SK-N-SH (cell line): ENCODE measurements around the gene LRRIQ4. TPM values are rescaled to one million over a fixed set of nuclear protein-coding genes. Genes with fewer than 3 reads are reported as not detected.

Experiments used
- CTCF ChIA-PET: fragments of 300-600, 350-600 bp; formaldehyde crosslinking; extraction: SDS; loops from one replicate; lab custom pipeline; 2021; lab: Yijun Ruan, JAX
- POLR2A ChIA-PET: fragments of 350-600 bp; sonication (Branson Sonifier 250); formaldehyde crosslinking; extraction: SDS; loops from one replicate; lab custom pipeline; 2020; ENCODE audit warnings: antibody characterized with exemption, inconsistent platforms; lab: Yijun Ruan, JAX
- DNase-seq: peaks from one replicate; pipeline ENCODE4 v3.0.0; 2012
- H2AFZ ChIP-seq: fragments of 200-600 bp; sonication (generic); 2 replicates; pipeline ENCODE4 v1.8.1; 2016; ENCODE audit warnings: antibody characterized with exemption, mild to moderate bottlenecking, low read depth
- H3F3A ChIP-seq: fragments of 200-600 bp; sonication (generic); replicated peaks from 2 replicates; pipeline ENCODE3; 2016; ENCODE audit warnings: antibody characterized with exemption, mild to moderate bottlenecking; ENCODE audit not compliant: insufficient read depth
- H3K27ac ChIP-seq, 2 experiments: fragments of 200-500 bp in 1 of 2; fragments of 200-600 bp in 1 of 2; sonication (Bioruptor generic) in 1 of 2; sonication (generic), shearing (Covaris generic) in 1 of 2; 2 replicates each; pipeline versions ENCODE4 v1.5.1 to v1.6.1; 2014 to 2016; ENCODE audit warnings: low read depth in 2 of 2, inconsistent platforms in 1 of 2, low read length in 1 of 2, mild to moderate bottlenecking in 1 of 2, mixed read lengths in 1 of 2
- H3K27me3 ChIP-seq: fragments of 200-600 bp; sonication (generic), shearing (Covaris generic); 2 replicates; pipeline ENCODE4 v1.6.1; 2016; ENCODE audit warnings: mixed run types; ENCODE audit not compliant: insufficient read depth
- H3K36me3 ChIP-seq, 2 experiments: fragments of 200-500 bp in 1 of 2; fragments of 200-600 bp in 1 of 2; sonication (Bioruptor generic) in 1 of 2; sonication (generic) in 1 of 2; replicated peaks in 1 of 2; 2 replicates each; pipeline versions ENCODE3 to v1.5.1; 2014 to 2016; ENCODE audit warnings: low read length in 1 of 2, mild to moderate bottlenecking in 1 of 2; ENCODE audit not compliant: insufficient read depth in 2 of 2, control insufficient read depth in 1 of 2
- H3K4me1 ChIP-seq, 2 experiments: fragments of 200-500 bp in 1 of 2; fragments of 200-600 bp in 1 of 2; sonication (Bioruptor generic) in 1 of 2; sonication (generic), shearing (Covaris generic) in 1 of 2; 2 replicates each; pipeline versions ENCODE4 v1.5.1 to v1.6.1; 2014 to 2016; ENCODE audit warnings: low read depth in 1 of 2, low read length in 1 of 2, mixed run types in 1 of 2; ENCODE audit not compliant: insufficient read depth in 2 of 2, control insufficient read depth in 1 of 2
- H3K4me2 ChIP-seq: fragments of 200-600 bp; sonication (generic), shearing (Covaris generic); 2 replicates; pipeline ENCODE4 v1.6.1; 2017; ENCODE audit warnings: mixed run types
- H3K4me3 ChIP-seq, 2 experiments: fragments of 200-500 bp in 1 of 2; fragments of 200-600 bp in 1 of 2; sonication (Bioruptor generic) in 1 of 2; sonication (generic), shearing (Covaris generic) in 1 of 2; 2 replicates each; pipeline versions ENCODE4 v1.5.1 to v1.8.1; 2014 to 2016; ENCODE audit warnings: low read depth in 2 of 2, inconsistent platforms in 1 of 2, low read length in 1 of 2, mild to moderate bottlenecking in 1 of 2, mixed read lengths in 1 of 2, moderate library complexity in 1 of 2
- H3K79me2 ChIP-seq: fragments of 200-600 bp; sonication (generic); 2 replicates; pipeline ENCODE4 v1.8.1; 2017; ENCODE audit warnings: mild to moderate bottlenecking; ENCODE audit not compliant: insufficient read depth
- H3K9ac ChIP-seq: fragments of 200-600 bp; sonication (generic); 2 replicates; pipeline ENCODE4 v1.6.1; 2017; ENCODE audit warnings: mixed run types
- H3K9me2 ChIP-seq: fragments of 200-600 bp; sonication (generic); 2 replicates; pipeline ENCODE4 v1.6.1; 2017; ENCODE audit warnings: mixed run types
- H3K9me3 ChIP-seq: fragments of 200-600 bp; sonication (generic); 2 replicates; pipeline ENCODE4 v1.6.1; 2017; ENCODE audit warnings: mixed run types, mild to moderate bottlenecking, moderate library complexity
- H4K20me1 ChIP-seq: fragments of 200-600 bp; sonication (generic); 2 replicates; pipeline ENCODE4 v1.6.1; 2017; ENCODE audit warnings: mild to moderate bottlenecking, mixed run types; ENCODE audit not compliant: insufficient read depth
- CHD2 ChIP-seq: fragments of 150-350 bp; IDR thresholded peaks from 2 replicates; pipeline ENCODE4 v1.6.1; 2018; ENCODE audit warnings: low read length; ENCODE audit not compliant: partially characterized antibody
- EP300 ChIP-seq, 2 experiments: IDR thresholded peaks; 2 replicates each; pipeline versions ENCODE4 v1.4.0 to v1.6.1; 2012; ENCODE audit warnings: borderline replicate concordance in 1 of 2, low read depth in 1 of 2, low read length in 1 of 2
- EZH2phosphoT487 ChIP-seq: fragments of 200-600 bp; sonication (generic); IDR thresholded peaks from 2 replicates; pipeline ENCODE4 v1.6.1; 2017; ENCODE audit warnings: low read depth, mixed run types, mild to moderate bottlenecking, antibody characterized with exemption, moderate library complexity, borderline replicate concordance
- FOSL2 ChIP-seq: IDR thresholded peaks from 2 replicates; pipeline ENCODE4 v1.4.0; 2012; ENCODE audit warnings: low read depth, mild to moderate bottlenecking, moderate library complexity, borderline replicate concordance
- FOXM1 ChIP-seq: IDR thresholded peaks from 2 replicates; pipeline ENCODE4 v1.4.0; 2012; ENCODE audit warnings: low read depth, mild to moderate bottlenecking
- GABPA ChIP-seq: IDR thresholded peaks from 2 replicates; pipeline ENCODE4 v1.4.0; 2012; ENCODE audit warnings: low read depth, mild to moderate bottlenecking
- GATA2 ChIP-seq: sonication (generic); formaldehyde crosslinking; IDR thresholded peaks from 2 replicates; pipeline ENCODE4 v1.5.0; 2020; ENCODE audit warnings: mild to moderate bottlenecking, missing genetic modification reagents
- IRF3 ChIP-seq: fragments of 150-350 bp; IDR thresholded peaks from 2 replicates; pipeline ENCODE4 v1.6.1; 2016; ENCODE audit warnings: mild to moderate bottlenecking, low read depth, low read length
- MXI1 ChIP-seq: IDR thresholded peaks from 2 replicates; pipeline ENCODE4 v1.6.1; 2012; ENCODE audit warnings: mild to moderate bottlenecking, low read depth, low read length, improper control_type of control experiment
- NFIC ChIP-seq: IDR thresholded peaks from 2 replicates; pipeline ENCODE4 v1.4.0; 2012; ENCODE audit warnings: borderline replicate concordance
- POLR2AphosphoS5 ChIP-seq: IDR thresholded peaks from 2 replicates; pipeline ENCODE4 v1.6.1; 2012; ENCODE audit warnings: low read depth, low read length
- RFX5 ChIP-seq: IDR thresholded peaks from 2 replicates; pipeline ENCODE4 v1.6.1; 2012; ENCODE audit warnings: mild to moderate bottlenecking, improper control_type of control experiment, low read length
- RXRA ChIP-seq: IDR thresholded peaks from 2 replicates; pipeline ENCODE4 v1.4.0; 2012; ENCODE audit warnings: low read depth, mild to moderate bottlenecking, borderline replicate concordance
- TAF1 ChIP-seq: IDR thresholded peaks from 2 replicates; pipeline ENCODE4 v1.6.1; 2012; ENCODE audit warnings: low read depth, mild to moderate bottlenecking, low read length, moderate library complexity, borderline replicate concordance
- WGBS: methylation state at CpG from one replicate; pipeline ENCODE4 v1.1.6; 2017; ENCODE audit warnings: low lambda C conversion rate; 5-methylcytosine and 5-hydroxymethylcytosine counted together
- polyA plus RNA-seq, 3 experiments: library from polyadenylated mRNA; depleted of rRNA; stranded (reverse); fragments of >200 nt; gene quantifications; 2 replicates each; pipeline ENCODE4 v1.2.3, GENCODE V29; 2012
- TF ChIP-seq, protein P1 (sequence below): IDR thresholded peaks from 2 replicates; pipeline ENCODE4 v1.6.1; 2012; ENCODE audit warnings: mild to moderate bottlenecking, low read depth, low read length, moderate library complexity
- TF ChIP-seq, protein P2 (sequence below): IDR thresholded peaks from 2 replicates; pipeline ENCODE4; 2012

Gene LRRIQ4
- polyA plus RNA-seq, 1 of the 3 experiments (the other 2 are of a cell fraction) = not detected

GRCh38 chr3:169867584-169868210 is 55.0 kb downstream of the LRRIQ4 start:
- H3F3A ChIP-seq = no peaks in the 10 kb centered on the region

More at GRCh38 chr3:169867584-169868210, 55.0 kb downstream of the LRRIQ4 start:
- no peak overlapping the region for H3K4me3 ChIP-seq
- CTCF ChIA-PET = no interaction called here
- no peaks in the 10 kb centered on the region for H3K79me2 ChIP-seq
- no peaks in the 10 kb centered on the region for H4K20me1 ChIP-seq
- no peak overlapping the region for H3K9ac ChIP-seq
- no peaks in the 10 kb centered on the region for H3K9me3 ChIP-seq
- no peaks in the 10 kb centered on the region for H3K36me3 ChIP-seq
- no peak overlapping the region for H3K4me2 ChIP-seq
- H2AFZ ChIP-seq = no peak overlapping the region
- no peak for TF ChIP-seq FOSL2
- no peak for TF ChIP-seq POLR2AphosphoS5
- no peak for TF ChIP-seq MXI1
- TF ChIP-seq RFX5 = no peak
- no peak for TF ChIP-seq GABPA
- TF ChIP-seq EP300 (IDR thresholded peaks at IDR 0.05; ENCODE audit: borderline replicate concordance in 1 of 2, low read depth in 1 of 2, low read length in 1 of 2) = no peak
- no peak for TF ChIP-seq TAF1
- TF ChIP-seq NFIC = no peak
- TF ChIP-seq GATA2 (CRISPR knock-in tag) = no peak
- no peak for TF ChIP-seq IRF3
- TF ChIP-seq, protein P1, sequence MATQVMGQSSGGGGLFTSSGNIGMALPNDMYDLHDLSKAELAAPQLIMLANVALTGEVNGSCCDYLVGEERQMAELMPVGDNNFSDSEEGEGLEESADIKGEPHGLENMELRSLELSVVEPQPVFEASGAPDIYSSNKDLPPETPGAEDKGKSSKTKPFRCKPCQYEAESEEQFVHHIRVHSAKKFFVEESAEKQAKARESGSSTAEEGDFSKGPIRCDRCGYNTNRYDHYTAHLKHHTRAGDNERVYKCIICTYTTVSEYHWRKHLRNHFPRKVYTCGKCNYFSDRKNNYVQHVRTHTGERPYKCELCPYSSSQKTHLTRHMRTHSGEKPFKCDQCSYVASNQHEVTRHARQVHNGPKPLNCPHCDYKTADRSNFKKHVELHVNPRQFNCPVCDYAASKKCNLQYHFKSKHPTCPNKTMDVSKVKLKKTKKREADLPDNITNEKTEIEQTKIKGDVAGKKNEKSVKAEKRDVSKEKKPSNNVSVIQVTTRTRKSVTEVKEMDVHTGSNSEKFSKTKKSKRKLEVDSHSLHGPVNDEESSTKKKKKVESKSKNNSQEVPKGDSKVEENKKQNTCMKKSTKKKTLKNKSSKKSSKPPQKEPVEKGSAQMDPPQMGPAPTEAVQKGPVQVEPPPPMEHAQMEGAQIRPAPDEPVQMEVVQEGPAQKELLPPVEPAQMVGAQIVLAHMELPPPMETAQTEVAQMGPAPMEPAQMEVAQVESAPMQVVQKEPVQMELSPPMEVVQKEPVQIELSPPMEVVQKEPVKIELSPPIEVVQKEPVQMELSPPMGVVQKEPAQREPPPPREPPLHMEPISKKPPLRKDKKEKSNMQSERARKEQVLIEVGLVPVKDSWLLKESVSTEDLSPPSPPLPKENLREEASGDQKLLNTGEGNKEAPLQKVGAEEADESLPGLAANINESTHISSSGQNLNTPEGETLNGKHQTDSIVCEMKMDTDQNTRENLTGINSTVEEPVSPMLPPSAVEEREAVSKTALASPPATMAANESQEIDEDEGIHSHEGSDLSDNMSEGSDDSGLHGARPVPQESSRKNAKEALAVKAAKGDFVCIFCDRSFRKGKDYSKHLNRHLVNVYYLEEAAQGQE = no peak
- no peak for TF ChIP-seq RXRA
- TF ChIP-seq CHD2 = no peak
- TF ChIP-seq, protein P2, sequence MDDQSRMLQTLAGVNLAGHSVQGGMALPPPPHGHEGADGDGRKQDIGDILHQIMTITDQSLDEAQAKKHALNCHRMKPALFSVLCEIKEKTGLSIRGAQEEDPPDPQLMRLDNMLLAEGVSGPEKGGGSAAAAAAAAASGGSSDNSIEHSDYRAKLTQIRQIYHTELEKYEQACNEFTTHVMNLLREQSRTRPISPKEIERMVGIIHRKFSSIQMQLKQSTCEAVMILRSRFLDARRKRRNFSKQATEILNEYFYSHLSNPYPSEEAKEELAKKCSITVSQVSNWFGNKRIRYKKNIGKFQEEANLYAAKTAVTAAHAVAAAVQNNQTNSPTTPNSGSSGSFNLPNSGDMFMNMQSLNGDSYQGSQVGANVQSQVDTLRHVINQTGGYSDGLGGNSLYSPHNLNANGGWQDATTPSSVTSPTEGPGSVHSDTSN = no peak
- TF ChIP-seq FOXM1 = no peak
- no peak for TF ChIP-seq EZH2phosphoT487
- TF ChIP-seq, all 33 proteins: peak for 0
- 62% methylated on average over 3 of the region's 3 CpGs for WGBS
- POLR2A ChIA-PET = no interaction called here
- H3K9me2 ChIP-seq = no peaks in the 10 kb centered on the region
- no peak for DNase-seq
- H3K27ac ChIP-seq = no peak overlapping the region
- H3K27me3 ChIP-seq = no peaks in the 10 kb centered on the region; the same call in 1 of the 2 replicates
- H3K4me1 ChIP-seq = no peaks in the 10 kb centered on the region
